Activated T-cell treated with anti-CD3 and anti-CD28 coated beads for 48 hours (primary cell): Measurements from ENCODE around the gene RPS6KA6.

ENCODE experiments used
- DNase-seq: peaks from one replicate; pipeline ENCODE4 v3.0.0-alpha.2; 2020; ENCODE audit warnings: low read depth

The RPS6KA6 gene

GRCh38 chrX:84187533-84188319 lies at the start of gene RPS6KA6:
Gene RPS6KA6 (minus strand): TSS chrX:84188199. CDS start chrX:84187899, 300 bp downstream.
- no peak for DNase-seq

DNA sequence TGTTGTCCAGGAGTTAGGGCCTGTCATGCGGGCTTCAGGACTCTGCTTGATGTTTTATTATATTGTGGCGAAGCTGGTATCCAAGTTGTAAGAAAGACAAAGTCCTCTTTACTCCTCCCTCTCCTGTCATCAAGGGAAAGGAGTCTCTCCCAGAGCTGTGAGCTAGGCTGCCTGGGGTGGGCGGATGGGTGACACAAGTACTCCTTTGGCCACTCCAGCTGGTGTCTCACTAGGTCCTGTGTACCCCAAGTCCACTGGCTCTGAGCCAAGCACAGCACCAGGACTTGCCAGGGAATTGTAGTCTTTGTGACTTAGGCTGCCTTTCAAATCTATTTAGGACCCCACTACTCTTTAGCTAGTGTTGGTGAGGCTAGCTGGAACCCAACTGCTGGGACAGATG lies 36.7 kb upstream of the RPS6KA6 start:
- no peak for DNase-seq

DNA sequence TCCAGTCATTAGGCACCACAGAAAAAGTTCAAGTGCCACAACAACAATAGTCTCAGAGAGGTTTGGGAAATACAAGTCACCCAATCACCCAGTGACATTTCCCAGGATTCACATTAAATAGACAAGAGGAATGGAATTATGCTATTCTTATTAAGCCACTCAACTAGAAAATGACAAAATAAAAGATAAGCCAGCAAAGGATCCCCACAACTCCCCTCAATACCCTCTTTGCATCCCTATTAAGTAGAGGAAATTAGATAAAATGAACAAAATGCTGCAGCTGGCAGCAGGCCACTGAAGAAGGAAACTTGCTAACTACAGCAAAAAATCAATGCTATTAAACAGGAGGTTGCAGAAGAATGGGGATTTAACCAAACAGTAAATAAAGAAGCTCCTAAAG lies 35.3 kb upstream of the RPS6KA6 start:
- no peak for DNase-seq

DNA sequence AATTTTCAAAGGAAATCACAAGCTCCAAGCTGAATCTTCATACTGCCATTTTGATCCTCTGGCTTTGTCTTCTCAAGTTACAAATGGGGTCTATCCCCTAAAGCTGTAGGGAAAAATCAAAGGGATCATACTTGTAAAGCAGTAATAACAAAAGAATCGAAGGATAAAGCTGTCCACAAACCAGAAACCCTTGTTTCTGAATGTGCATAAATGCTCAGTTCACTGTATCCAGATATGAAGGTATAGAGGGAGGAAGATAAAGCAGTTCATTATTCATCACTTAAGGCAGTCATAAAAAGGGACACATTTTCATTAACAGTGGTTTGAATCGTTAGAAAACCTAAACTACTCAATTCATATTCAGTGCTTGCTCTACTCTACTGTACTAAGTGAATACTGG lies 33.2 kb upstream of the RPS6KA6 start:
- no peak for DNase-seq

GRCh38 chrX:84219551-84219950 lies 31.6 kb upstream of the RPS6KA6 start:
- no peak for DNase-seq

GRCh38 chrX:84218726-84219125 lies 30.7 kb upstream of the RPS6KA6 start:
- no peak for DNase-seq

DNA sequence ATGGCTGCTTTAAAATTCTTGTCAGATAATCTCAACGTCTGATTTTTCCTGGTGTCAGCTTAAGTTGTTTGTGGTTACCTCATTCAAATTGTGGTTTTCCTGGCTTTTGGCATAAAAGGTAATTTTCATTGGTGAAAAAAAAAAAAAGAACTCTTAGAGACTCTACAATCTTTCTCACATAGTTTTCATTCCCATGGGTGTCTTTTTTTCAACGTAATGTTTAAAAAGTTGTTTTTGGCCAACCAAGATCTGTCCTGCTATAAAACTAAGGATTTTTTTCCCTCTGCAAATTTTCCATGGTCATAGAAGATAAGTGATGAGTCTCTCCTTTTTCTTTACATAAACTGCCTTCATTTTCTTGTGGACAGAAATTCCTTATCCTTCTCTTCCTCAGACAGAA lies 28.9 kb upstream of the RPS6KA6 start:
- DNase-seq = no peak

DNA sequence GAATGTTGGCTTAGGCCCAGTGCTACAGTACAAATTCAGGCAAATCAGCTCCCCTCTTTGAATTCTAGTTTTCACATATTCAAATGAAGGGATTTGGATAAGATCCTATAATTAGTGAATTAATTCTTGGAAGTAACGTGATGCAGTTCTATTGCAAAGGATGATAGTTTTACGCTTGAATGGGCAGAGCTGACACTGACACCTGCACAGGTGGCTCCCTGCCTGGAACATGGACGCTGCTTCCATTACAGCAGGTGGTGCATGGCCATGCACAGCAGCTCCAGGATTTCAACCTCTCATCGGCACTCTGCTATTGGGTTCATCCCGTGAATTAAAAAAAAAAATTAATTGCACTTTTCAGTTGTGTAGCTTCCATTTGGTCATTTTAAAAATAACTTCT lies 28.4 kb upstream of the RPS6KA6 start:
- no peak for DNase-seq

DNA sequence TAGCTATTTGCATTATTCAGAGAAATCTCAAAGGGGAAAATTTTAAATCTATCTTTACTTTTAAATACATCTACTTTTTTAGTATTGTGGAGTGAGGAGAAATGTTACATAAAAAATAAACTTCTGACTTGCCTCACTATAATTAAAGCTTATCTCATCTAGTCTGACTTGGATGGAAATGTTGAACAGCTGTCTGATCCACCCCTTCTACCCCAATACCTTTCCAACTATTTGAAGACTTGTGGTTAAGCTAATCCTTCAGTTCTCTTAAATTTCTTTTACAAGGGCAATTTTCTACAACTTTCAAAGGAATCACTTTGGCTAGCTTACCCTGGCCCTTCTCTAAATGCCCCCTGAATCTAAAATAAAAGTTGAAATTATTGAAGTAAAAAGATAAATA lies 17.3 kb upstream of the RPS6KA6 start:
- DNase-seq = no peak

DNA sequence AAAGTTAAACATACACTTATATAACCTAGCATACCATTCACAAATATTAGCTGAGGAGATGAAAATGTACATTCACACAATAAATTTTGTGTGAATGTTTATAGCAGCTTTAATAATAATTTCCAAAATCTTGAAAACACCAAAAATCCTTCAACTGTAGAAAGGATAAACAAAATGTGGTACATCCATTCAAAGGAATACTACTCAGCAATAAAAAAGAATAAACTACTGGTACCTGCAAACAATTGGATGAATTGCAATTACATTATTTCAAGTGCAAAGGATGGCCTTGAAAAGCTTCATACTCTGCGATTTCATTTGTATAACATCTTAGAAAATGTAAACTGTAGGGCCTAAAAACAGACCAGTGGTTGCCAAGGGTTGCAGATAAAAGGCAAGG lies 11.7 kb upstream of the RPS6KA6 start:
- no peak for DNase-seq

GRCh38 chrX:84197550-84197949 lies 9.6 kb upstream of the RPS6KA6 start:
- DNase-seq = no peak

DNA sequence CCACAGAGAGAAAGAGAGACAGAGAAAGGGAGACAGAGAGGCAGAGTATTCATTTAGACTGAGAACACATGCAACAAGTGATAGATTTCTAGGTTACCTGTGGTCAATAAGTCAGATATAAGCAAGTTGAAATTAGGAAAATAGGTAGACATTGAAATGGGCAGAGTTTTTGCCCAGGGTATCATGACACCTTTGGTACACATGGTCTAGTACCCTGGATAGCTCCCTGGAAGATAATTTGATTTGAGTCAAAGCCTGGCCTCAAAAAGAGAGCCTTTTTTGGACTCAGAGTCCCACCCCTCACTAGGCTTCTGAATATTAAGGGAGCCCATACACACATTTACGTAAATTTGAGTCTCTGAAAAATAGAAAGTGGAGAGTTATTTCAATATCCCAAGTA lies 4.0 kb upstream of the RPS6KA6 start:
- DNase-seq = no peak

- no peak for DNase-seq
These were observed 1.1 kb upstream of the RPS6KA6 start for GRCh38 chrX:84189125-84189524.

- DNase-seq = no peak
These were observed 378 bp upstream of the RPS6KA6 start for GRCh38 chrX:84188320-84188834.

DNA sequence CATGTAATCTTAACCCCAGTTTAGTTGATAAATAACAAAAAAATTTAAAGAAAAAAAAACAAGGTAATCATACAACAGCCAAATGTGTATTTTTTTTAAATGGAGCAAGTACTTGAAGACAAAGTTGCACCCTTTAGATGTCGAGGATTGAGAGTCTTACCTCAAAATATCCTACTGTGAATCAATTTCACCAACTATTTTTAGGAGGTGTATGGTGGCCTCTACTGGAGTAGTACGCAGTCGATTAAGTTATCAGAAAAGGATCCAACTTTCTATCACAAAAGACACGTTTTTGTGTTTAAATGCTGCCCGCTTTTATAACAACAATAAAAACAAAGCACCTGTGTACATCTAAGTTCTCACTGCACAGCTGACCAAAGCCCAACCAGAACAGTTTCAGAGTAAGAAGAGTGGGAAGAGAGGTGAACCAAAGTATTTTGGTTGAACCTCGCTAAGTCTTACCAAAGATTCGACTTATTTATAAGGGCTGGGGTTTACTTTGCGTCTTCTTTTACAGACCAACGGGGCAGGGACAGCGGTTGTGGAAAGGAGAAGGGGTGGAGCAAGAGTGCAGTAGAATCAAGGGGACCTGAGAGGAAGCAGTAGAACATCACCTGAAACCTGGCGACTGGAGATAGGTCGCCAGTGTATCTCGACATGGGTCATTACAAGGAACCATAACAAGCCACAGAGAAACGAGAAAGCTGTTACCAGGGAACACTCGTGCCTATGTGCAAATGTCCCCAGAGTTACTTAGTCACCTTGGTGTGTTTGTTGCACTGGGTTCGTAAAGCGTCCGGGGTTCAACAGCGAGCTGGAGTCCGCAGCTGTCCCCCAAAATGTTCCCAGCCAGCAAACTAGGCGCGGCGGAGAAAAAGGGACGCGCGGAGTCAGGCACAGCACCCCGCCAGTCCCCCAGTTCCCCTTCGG lies 1.1 kb downstream of the RPS6KA6 start:
- no peak for DNase-seq

- no peak for DNase-seq
These were observed 5.5 kb downstream of the RPS6KA6 start for GRCh38 chrX:84182516-84182915.

DNA sequence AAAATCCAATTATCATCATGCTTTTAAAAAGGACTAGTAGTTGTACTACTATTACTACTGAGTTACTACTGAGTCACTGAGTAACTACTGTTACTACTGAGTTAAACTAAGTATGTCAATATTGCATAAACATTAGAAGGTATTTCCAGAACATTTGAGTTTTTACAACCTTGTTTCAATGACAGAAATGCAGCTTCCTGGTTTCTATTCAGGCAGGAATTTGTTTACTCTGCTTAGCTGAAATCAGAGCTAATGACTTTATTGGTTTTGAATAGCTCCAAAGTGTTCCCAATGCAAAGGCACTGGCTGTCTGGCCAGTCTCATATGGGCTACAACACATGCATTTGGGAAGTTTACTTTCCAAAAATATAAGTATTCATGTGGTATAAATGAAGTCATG lies 12.0 kb downstream of the RPS6KA6 start:
- no peak for DNase-seq

- no peak for DNase-seq
These were observed 12.7 kb downstream of the RPS6KA6 start for GRCh38 chrX:84175274-84175673.

GRCh38 chrX:84174348-84174747 lies 13.7 kb downstream of the RPS6KA6 start:
- DNase-seq = no peak

DNA sequence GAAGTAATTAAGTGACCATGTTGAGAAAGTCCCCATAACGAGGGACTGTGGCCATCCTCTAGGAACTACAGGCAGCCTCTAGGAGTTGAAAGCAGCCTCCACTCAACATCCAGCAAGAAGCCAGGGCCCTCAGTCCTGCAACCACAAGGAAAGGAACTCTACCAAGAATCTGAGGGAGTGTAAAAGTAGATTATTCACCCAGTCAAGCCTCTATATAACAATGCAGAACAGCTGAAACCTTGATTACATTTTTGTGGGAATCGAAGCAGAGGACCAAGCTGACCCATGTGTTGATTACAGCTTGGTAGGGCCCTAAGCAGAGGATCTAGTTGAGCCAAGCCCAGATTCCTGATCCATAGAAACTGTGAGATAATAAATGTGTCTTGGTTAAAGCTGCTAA lies 17.1 kb downstream of the RPS6KA6 start:
- DNase-seq = no peak

DNA sequence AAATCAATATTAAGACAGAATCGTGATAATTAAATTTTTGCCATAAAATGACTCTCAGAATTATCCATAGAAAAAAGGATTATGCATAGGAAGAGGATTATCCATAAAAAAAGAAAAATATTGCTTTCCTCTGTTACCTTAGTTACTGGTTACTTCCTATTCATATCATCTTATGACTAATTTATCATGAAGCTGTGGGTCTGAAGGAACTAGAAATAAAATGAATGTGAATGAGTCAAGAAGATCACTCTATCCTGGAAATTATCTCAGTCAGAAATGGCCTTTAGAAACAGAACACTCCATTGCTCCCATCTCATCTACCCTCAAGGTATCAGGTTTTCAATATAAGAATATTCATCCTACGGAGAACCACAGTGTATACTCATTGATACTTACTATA lies 19.4 kb downstream of the RPS6KA6 start:
- DNase-seq = no peak

- no peak for DNase-seq
These were observed 19.9 kb downstream of the RPS6KA6 start for GRCh38 chrX:84168095-84168494.

- DNase-seq = no peak
These were observed 22.3 kb downstream of the RPS6KA6 start for GRCh38 chrX:84165711-84166110.
